GM19468 (cell line): ENCODE measurements around the gene AQP2.

Experiments used
- ATAC-seq: cut with Tn5 transposase; IDR thresholded peaks from one replicate; pipeline ENCODE4 v1.9.1; 2021; ENCODE audit warnings: mild to moderate bottlenecking, moderate library complexity, moderate number of reproducible peaks; ENCODE audit not compliant: unreplicated experiment; ENCODE audit errors: extremely low read depth

The AQP2 gene

GRCh38 chr12:49939307-49939706 is 11.2 kb upstream of the AQP2 start:
- ATAC-seq: no peak

- ATAC-seq: no peak
These were observed 10.8 kb upstream of the AQP2 start for GRCh38 chr12:49939707-49940106.

DNA sequence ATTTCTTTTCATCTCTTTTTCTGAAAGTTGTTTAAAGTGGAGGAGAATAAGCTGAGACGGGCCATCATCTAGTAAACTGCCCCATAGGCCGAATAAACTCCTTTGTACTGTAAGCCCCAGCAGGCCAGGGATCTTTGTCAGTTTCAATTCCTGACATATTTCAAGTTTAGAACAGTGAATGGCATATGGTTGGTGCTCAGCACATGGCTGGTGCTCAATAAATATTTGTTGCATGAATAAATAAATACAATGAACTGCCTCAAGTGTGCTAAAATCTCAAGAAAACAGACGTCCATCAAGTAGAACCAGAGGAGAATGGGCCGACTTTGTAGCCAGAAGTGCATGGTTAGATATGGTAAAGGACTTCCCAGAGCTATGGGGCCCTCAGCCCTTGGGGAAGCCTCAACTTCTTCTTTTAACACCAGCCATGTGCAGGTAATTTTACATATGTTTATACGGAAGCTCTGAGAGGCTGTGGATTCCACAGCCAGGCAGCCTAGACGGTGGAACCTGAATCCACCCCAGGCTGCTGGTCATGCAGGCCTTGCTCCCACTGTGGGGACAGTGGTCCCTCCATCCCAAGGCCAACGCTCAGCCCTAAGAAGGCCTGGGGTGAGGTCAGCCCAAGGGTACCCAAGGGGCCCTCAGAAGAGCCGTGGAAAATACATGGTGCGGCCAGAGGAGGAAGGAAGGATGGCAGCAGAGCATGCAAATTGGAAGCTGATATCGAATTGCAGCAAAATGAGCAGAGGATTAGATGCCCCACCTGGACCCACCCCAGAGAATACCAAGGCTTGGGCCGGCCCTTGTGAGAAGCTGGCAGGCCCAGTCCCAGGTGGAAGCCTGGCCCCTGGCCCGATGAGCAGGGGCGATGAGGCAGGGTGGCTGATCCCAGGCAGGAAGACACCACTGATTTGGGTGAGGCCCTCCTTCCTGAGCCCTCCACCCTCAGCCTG is 8.7 kb upstream of the AQP2 start:
- no peak for ATAC-seq

DNA sequence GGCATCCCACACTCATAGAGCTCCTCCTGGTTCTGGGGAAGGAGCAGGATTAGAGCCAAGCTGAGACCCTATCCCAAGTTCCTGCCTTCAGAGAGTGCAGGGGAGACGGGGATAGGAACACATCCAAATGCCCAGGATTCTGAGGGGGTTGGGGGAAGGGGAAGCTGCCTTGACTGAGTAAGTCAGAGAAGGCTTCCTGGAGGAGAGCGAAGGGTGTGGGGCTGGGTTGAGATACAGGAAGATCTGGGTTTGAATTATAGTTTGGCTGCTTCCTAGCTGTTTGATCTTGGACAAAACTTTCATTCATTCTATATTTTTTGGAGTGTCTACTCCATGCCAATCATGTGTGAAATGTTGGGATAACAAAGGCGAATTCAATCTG is 8.0 kb upstream of the AQP2 start:
- ATAC-seq: no peak

DNA sequence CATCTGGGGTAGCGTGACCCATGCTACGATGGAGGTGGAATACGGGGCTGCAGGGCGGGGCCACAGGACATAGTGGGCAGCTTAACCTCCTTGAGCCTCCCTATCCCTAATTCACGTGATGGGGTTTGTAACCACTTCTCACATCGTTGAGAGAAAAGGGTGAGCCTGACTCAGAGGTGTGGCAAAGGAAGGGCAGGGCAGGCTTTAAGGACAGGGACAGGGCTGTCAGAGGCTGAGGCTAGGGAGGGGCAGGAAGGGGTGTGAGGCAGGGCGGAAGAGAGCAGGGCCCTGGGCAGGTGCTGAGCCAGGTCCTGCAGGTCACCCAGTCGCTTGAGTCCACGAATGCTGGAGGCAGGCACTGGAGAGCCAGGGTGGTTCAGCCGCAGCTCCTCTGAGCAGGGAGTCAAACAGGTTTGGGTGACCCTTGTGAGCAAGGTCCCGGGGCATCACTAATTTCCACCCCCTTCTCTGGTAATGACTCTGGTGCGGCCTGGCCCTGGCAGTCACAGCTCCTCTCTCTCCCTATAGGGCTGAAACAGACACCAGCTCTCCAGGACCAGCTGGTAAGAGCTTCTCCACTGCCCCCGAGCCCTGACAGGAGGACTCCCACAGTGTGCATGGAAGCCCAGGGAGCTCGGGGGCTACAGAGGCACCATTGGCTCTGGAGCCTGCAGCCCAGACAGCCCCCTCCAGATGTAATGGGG is 7.5 kb upstream of the AQP2 start:
- no peak for ATAC-seq

DNA sequence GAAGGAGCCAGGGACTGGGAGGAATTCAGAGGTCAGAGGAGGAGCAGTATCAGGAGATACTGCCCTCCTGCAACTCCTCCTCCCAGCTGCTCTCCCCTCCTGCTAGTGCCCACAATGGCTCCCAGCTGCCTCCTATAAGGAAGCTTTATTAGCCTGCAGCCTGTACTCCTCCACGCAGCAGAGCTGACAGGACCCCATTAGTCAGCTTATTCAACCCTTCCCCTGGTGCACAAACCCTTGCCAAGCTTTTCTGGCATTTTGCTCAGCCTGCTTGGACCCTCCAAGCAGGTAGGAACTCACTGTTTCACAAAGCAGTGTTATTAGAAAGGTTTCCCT is 6.9 kb upstream of the AQP2 start:
- no peak for ATAC-seq

DNA sequence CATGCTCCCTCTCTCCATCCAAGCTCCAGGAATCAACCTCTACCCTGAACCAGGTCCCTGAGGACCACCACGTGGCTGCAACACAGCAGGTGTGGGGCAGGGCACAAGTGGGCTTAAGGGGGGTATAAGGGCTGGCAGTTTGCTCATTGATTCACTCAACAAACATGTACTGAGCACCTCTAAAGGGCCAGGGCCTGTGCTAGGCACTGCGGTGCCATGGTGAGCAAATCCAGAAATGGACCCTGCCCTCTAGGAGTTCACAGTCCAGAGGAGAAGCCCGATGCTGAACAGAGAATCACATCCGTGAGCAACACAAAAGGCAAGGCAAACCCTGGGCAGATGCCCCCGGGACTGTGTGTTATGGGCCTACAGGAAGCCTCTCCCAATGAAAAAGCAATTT is 6.5 kb upstream of the AQP2 start:
- no peak for ATAC-seq

- no peak for ATAC-seq
These were observed 5.8 kb upstream of the AQP2 start for GRCh38 chr12:49944718-49945117.

GRCh38 chr12:49945394-49946080 is 5.0 kb upstream of the AQP2 start:
- no peak for ATAC-seq

DNA sequence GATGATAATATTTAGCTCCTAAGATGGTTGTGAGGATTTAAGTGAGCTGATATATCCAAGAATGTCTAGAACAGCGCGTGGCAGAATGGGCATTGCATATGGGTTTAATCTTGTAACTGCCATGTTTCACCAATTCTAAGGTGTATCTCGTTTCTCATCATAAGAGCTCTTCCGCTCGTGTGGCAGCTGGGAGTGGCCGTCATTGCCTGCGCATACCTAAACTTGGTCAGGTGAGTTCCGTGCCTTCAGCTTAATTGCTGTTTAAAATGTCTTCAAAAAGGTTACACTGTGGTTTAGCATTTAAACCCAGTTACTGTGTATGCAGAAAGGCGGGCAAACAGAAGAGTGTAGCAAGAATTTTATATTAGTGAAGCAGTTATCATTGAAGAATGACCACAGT is 4.5 kb upstream of the AQP2 start:
- no peak for ATAC-seq

DNA sequence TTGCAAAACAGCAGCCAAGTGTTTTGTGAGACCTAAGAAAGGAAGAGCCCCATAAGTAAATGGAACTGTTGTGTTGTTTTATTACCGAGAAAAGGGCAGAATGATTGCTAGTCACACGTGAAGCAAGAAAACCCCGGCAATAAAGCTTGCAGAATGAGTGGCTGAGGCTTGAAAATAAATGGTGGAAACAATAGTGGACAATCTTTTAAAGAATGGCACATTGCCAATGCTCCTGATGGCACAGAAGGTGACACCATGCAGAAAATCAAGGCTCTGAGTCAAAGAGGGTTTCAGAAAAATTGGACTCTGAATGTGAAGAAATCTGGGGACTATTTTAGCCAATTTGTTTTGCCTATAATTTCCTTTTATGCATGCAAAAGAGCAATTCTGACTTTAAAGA is 4.0 kb upstream of the AQP2 start:
- ATAC-seq: no peak

- ATAC-seq: no peak
These were observed 2.8 kb upstream of the AQP2 start for GRCh38 chr12:49947593-49948226.

DNA sequence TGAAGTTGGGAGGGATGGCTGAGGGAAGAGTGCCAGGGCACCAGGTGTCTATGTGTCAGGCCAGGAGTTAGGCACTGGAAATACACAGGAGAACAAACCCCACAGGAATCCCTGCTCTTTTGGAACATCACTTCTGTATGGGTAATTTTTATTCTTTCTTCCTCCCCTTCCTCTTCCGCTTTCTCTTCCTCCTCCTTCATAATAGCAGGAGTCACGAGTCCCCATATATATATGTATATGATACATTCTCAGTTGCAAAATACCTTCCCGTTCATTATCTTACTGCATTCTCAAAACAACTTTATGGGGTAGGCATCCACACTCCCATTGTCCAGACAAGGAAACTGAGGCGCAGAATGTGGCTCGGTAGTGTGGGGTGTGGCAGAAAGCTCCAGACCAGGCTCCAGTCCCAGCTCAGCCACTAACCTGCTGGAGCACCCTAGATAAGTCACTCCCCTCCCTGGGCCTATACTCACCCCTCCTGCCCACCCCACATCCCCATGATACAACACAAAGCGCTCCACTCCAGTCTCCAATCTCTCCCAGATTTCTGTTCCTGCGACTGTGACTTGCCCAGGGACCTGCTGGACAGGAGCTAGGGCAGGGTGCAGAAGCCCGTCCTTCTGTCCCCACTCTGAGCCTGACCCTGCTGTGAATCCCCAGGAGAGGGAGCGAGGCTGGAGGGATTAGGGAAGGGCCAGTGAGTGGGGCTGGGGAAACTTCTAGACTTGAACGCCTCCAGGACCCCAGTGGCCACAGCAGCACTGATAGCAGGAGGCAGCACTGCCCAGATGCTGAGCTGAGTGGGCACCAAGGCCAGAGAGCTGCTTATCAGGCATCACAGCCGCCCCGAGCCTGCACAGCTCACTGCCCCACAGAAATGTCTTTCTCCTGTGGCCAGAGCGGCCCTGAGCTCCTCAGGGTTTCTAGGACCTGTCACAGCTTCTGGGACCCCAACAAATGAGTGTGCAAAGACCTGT is 1.4 kb upstream of the AQP2 start:
- no peak for ATAC-seq

GRCh38 chr12:49949866-49950265 is 671 bp upstream of the AQP2 start:
- ATAC-seq: no peak

DNA sequence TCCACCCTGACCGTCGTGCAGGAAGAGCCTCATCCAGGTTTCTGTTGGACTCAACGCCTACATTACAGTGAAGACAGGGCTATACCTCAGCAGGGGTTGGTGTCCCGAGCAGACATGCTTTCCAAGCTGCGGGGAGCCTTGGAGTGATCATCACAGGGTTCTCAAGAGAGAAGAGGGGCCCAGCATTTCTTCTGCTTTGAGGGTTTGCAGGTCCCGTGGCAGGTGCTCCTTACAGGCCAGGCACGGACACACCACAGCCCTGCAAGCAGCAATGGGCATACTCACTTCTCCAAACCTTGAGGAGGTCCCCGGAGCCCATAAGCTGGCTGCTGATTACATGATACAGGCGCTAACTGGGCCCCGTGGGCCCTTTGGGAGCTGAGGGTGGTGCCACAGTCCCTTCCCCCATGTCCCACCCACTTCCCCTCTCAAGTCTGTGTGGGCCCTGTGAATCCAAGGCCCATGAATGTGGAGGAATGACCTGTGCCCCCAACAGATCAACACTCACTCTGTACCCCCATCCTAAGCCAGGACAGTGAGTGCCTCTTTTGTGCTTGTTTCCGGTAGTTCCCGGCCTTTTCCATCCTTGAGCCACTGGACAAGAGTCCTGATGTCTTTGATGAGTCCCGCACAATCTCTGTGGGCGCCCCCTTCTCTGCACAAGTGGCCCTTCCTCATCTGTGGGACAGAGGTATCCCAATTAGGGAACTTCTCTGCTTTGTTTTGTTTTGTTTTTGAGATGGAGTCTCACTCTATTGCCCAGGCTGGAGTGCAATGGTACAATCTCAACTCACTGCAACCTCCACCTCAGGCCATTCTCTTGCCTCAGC is 1.1 kb downstream of the AQP2 start:
- ATAC-seq: no peak

DNA sequence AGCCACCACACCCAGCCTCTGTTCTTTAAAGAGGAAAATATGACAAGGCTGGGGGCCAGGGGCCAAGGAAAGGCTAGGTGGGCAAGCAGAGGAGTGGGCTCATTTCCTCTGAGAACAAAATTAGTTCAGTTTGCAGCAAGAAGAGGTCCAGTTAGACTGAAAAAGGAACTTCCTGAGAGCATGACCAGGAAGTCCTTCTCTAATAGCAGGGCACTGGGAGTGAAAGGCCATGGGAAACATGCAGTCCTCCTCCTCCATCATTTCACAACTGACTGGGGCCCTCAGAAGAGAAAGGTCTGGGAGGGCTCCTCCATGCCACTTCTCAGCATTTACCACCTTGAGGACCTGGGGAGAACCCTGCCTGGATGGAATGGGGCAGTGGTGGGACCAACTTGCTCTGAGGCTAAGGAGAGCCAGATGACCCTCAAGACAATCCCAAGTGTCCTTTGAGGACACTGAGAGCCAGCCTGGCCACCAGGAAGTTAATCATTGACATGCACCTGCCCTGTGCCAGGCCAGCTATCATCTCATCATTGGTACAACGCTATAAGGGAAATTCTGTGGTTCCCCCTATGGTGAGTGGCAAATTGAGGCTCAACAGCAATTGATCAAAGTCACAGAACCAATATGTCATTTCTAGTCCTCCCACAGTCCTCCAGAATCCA is 2.0 kb downstream of the AQP2 start:
- ATAC-seq: no peak

DNA sequence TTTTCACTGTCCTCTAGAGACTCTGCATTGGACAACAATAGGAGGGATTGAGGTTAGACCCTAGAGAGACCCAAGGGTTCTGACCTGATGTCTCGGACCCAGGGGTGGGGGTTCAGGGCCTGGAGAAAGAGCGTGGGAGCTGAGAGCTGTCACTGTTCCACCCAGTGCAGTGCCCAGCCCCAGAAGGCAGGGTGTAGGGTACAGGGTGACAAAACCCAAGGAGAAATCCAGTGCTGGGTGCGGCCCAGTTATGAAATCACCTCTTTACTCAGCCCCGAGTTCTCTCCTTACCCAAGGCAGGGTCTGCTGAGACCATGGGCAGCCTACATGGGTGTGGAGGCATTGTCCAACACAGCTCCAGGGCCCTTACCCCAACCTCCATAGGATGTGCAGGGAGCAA is 2.6 kb downstream of the AQP2 start:
- ATAC-seq: no peak
